G401 (cell line): Measurements from ENCODE around the gene CDK3. TPM values are rescaled to one million over a fixed set of nuclear protein-coding genes. Genes with fewer than 3 reads are reported as not detected.

Source experiments
- DNase-seq: peaks from one replicate; pipeline ENCODE4 v3.0.0-alpha.2; 2015; ENCODE audit warnings: low spot score
- in situ Hi-C: cut with HindIII; loops from 2 replicates; pipeline ENCODE4 v1.10.0; 2016; ENCODE audit warnings: low sequenced_read_pairs, mixed read lengths
- total RNA-seq: library from RNA; depleted of rRNA; stranded (reverse); fragments of >200 nt; shearing (Covaris generic); gene quantifications from 2 replicates; pipeline ENCODE4 v1.2.3, GENCODE V29; 2014; rRNA removed

CDK3 gene
- total RNA-seq, 1 experiment from 2014 or later = 0.68 TPM

- no peak for DNase-seq
- in situ Hi-C loops = no loop called here
Observed at GRCh38 chr17:76051561-76051960, 50.9 kb downstream of the CDK3 start.

GRCh38 chr17:76053246-76054111 lies 52.8 kb downstream of the CDK3 start:
- in situ Hi-C loops = no loop called here
- no peak for DNase-seq

GRCh38 chr17:76054112-76054476 lies 53.4 kb downstream of the CDK3 start:
- no peak for DNase-seq
- in situ Hi-C loops = no loop called here

Other genes starting within 250 kb of the CDK3 start
- 68.3 and 87.8 TPM in 2 replicates for gene GALK1, start 235.7 kb upstream of the CDK3 start, total RNA-seq
- 19.1 and 19.6 TPM in 2 replicates for gene UNK, start 216.0 kb upstream of the CDK3 start, total RNA-seq
- gene UNC13D, start 156.5 kb upstream of the CDK3 start, total RNA-seq = 2.8 and 6.0 TPM in 2 replicates
- gene WBP2, start 145.5 kb upstream of the CDK3 start, total RNA-seq = 18.6 and 18.7 TPM in 2 replicates
- 2.1 and 2.7 TPM in 2 replicates for gene TRIM47, start 122.3 kb upstream of the CDK3 start, total RNA-seq
- gene TRIM65, start 103.9 kb upstream of the CDK3 start, total RNA-seq = 37.5 and 41.7 TPM in 2 replicates
- 102 and 134 TPM in 2 replicates for gene MRPL38, start 96.0 kb upstream of the CDK3 start, total RNA-seq
- gene FBF1, start 59.8 kb upstream of the CDK3 start, total RNA-seq = 10.4 and 21.6 TPM in 2 replicates
- gene ACOX1, start 21.7 kb upstream of the CDK3 start, total RNA-seq = 27.7 and 32.2 TPM in 2 replicates
- gene TEN1, start 21.6 kb upstream of the CDK3 start, total RNA-seq = 31.4 and 39.4 TPM in 2 replicates
- 0.80 and 5.4 TPM in 2 replicates for gene EVPL, start 26.5 kb downstream of the CDK3 start, total RNA-seq
- 73.7 and 87.2 TPM in 2 replicates for gene SRP68, start 71.7 kb downstream of the CDK3 start, total RNA-seq
- gene GALR2, start 73.9 kb downstream of the CDK3 start, total RNA-seq = 0.95 TPM in 1 of 2 replicates, not detected in the other
- gene ZACN, start 78.3 kb downstream of the CDK3 start, total RNA-seq = not detected in 2 replicates
- 83.1 and 92.2 TPM in 2 replicates for gene EXOC7, start 102.9 kb downstream of the CDK3 start, total RNA-seq
- 0.62 and 0.85 TPM in 2 replicates for gene FOXJ1, start 140.4 kb downstream of the CDK3 start, total RNA-seq
- 4.4 and 5.5 TPM in 2 replicates for gene RNF157, start 239.6 kb downstream of the CDK3 start, total RNA-seq